Endodermal cell (in vitro differentiated cells): ENCODE results near the gene PHKB. TPM values are rescaled to one million over a fixed set of nuclear protein-coding genes. Genes with fewer than 3 reads are reported as not detected.

Experiments used
- DNase-seq: peaks from one replicate; pipeline ENCODE4 v3.0.0-alpha.2; 2017
- H3K27ac ChIP-seq: 2 replicates; pipeline ENCODE4 v1.5.1; 2013; ENCODE audit warnings: mild to moderate bottlenecking, low read depth, low read length, moderate library complexity
- H3K27me3 ChIP-seq: 2 replicates; pipeline ENCODE4 v1.6.1; 2013; ENCODE audit warnings: mild to moderate bottlenecking, low read length, moderate library complexity; ENCODE audit not compliant: insufficient read depth, control insufficient read depth, poor library complexity, severe bottlenecking
- H3K36me3 ChIP-seq: 2 replicates; pipeline ENCODE4 v1.7.0; 2013; ENCODE audit warnings: mild to moderate bottlenecking, low read length, moderate library complexity; ENCODE audit not compliant: control insufficient read depth, insufficient read depth
- H3K4me1 ChIP-seq: one replicate; pipeline ENCODE4 v1.7.0; 2013; ENCODE audit warnings: low read length; ENCODE audit not compliant: control insufficient read depth, insufficient read depth
- H3K4me3 ChIP-seq: 2 replicates; pipeline ENCODE4 v1.5.1; 2013; ENCODE audit warnings: mild to moderate bottlenecking, low read length, moderate library complexity
- H3K9ac ChIP-seq: 2 replicates; pipeline ENCODE4 v1.6.1; 2013; ENCODE audit warnings: mild to moderate bottlenecking, low read length, moderate library complexity; ENCODE audit not compliant: poor library complexity, severe bottlenecking; ENCODE audit errors: extremely low read depth
- H3K9me3 ChIP-seq: 2 replicates; pipeline ENCODE4 v1.6.1; 2013; ENCODE audit warnings: mild to moderate bottlenecking, low read length, moderate library complexity; ENCODE audit not compliant: control insufficient read depth
- H3K27ac Mint-ChIP-seq: 2 replicates; pipeline ENCODE4 v1.8.0; 2020; ENCODE audit warnings: mixed read lengths
- H3K27me3 Mint-ChIP-seq: 2 replicates; pipeline ENCODE4 v1.8.0; 2021; ENCODE audit warnings: mild to moderate bottlenecking, mixed read lengths; ENCODE audit not compliant: insufficient read depth
- H3K36me3 Mint-ChIP-seq: 2 replicates; pipeline ENCODE4 v1.8.0; 2020; ENCODE audit warnings: low read depth, mixed read lengths
- H3K4me1 Mint-ChIP-seq: 2 replicates; pipeline ENCODE4 v1.8.0; 2020; ENCODE audit warnings: mixed read lengths
- H3K4me3 Mint-ChIP-seq: 2 replicates; pipeline ENCODE4 v1.8.0; 2020; ENCODE audit warnings: mild to moderate bottlenecking, moderate library complexity, mixed read lengths
- H3K9me3 Mint-ChIP-seq: 2 replicates; pipeline ENCODE4 v1.8.0; 2020; ENCODE audit warnings: mild to moderate bottlenecking, mixed read lengths
- WGBS, 2 experiments: methylation state at CpG; one replicate each; pipeline versions ENCODE4 v1.1.5 to v1.1.7; 2013; ENCODE audit warnings: missing lambda C conversion rate in 2 of 2, mixed read lengths in 1 of 2; ENCODE audit not compliant: insufficient coverage in 1 of 2, insufficient read length in 1 of 2; 5-methylcytosine and 5-hydroxymethylcytosine counted together
- total RNA-seq, 2 donors: library from RNA; stranded (reverse); fragmentation: NEBNext Ultra II Directional in 1 of 2; extraction: Animal tissue kit (Norgen Biotek cat#: 25700) in 1 of 2; gene quantifications; 2 replicates in 1 of 2; 3 replicates in 1 of 2; pipeline ENCODE4 v1.2.1, GENCODE V29; 2021
- TF ChIP-seq, protein P1 (sequence below): fragments of 200-600 bp; sonication (generic); conservative IDR thresholded peaks from 2 replicates; pipeline ENCODE4 v1.5.0; 2021; ENCODE audit warnings: antibody characterized with exemption, mild to moderate bottlenecking

PHKB gene
- total RNA-seq, 2 donors from 2014 or later = 51.0 to 71.8 TPM

DNA sequence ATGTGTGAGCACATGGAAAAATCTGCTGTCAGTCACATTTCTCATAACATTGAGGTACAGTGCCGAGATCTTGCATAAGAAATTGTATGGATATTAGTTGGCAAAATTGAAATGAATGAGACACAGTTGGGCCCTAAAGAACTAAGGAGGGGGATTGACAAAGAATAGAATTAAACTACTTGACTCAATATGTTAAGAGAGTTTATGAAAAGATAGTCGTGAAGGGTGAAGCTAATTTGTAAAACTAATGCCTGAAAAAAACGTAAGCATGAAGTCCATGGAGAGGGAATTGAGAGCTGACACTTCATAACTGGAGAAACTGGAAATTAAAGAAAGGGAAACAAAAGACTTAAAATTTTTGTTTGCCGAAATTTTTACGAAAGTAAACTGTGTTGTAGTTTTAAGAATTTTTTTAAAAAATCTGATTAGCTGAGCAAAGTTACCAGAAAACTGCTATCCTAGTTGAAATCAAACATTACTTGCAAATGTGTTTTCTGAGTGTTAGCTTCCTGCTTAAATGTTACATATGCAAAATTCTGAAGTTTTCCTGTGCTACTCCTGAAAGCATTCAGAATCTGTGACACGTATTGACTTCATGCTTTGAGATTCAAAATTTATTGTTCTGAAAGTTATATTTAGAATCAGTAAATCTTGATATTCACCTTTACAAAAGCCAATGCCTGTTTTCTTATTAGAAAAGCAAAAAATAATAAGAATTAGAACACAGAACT is 239.9 kb downstream of the PHKB start:
- H3K9me3 Mint-ChIP-seq = peaks cover 2% of the 10 kb centered on the region
- H3K27ac Mint-ChIP-seq = no peak overlapping the region

DNA sequence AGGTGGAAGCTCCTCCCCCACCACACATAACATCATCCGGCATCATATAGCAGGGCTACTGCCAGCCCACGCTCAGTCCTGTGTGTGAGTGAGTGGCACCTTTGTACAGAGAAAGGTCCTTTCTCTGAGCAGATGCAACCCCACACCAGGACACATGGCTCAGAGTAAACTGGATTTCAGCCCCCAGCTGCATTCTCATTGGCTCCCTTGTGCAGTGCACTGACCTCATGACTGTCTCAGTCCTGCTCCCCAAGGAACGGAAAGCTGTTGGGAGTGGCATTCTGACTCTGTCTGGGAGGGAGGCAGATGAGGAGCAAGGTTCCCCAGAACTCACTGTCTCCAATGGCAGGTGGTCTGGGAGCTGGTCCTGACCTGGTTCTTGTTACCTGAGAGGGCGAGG is 244.1 kb downstream of the PHKB start:
- Histone ChIP-seq H3K27me3 (no peaks in the 10 kb centered on the region), H3K36me3 (no peaks in the 10 kb centered on the region), H3K9me3 (no peaks in the 10 kb centered on the region), H3K4me1 (no peaks in the 10 kb centered on the region), H3K9ac (no peak overlapping the region), H3K4me3 (no peak overlapping the region), H3K27ac (no peak overlapping the region)
- Mint-ChIP-seq H3K4me1 (peaks cover 4% of the 10 kb centered on the region), H3K9me3 (peaks cover 2% of the 10 kb centered on the region), H3K27me3 (no peaks in the 10 kb centered on the region), H3K27ac (no peak overlapping the region), H3K4me3 (no peak overlapping the region), H3K36me3 (peaks cover 17% of the 10 kb centered on the region)
- no peak for DNase-seq
- TF ChIP-seq, protein P1, sequence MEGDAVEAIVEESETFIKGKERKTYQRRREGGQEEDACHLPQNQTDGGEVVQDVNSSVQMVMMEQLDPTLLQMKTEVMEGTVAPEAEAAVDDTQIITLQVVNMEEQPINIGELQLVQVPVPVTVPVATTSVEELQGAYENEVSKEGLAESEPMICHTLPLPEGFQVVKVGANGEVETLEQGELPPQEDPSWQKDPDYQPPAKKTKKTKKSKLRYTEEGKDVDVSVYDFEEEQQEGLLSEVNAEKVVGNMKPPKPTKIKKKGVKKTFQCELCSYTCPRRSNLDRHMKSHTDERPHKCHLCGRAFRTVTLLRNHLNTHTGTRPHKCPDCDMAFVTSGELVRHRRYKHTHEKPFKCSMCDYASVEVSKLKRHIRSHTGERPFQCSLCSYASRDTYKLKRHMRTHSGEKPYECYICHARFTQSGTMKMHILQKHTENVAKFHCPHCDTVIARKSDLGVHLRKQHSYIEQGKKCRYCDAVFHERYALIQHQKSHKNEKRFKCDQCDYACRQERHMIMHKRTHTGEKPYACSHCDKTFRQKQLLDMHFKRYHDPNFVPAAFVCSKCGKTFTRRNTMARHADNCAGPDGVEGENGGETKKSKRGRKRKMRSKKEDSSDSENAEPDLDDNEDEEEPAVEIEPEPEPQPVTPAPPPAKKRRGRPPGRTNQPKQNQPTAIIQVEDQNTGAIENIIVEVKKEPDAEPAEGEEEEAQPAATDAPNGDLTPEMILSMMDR = no peak
- 80 to 94% methylated on average over 2 to 4 of the region's 4 CpGs for WGBS, 2 experiments

More for the DNA sequence above, 239.9 kb downstream of the PHKB start:
- Mint-ChIP-seq H3K4me3 (no peak overlapping the region), H3K36me3 (peaks cover 45% of the 10 kb centered on the region), H3K4me1 (peaks cover 4% of the 10 kb centered on the region), H3K27me3 (no peaks in the 10 kb centered on the region)
- Histone ChIP-seq H3K36me3 (peaks cover 34% of the 10 kb centered on the region), H3K4me3 (no peak overlapping the region), H3K27me3 (no peaks in the 10 kb centered on the region), H3K4me1 (no peaks in the 10 kb centered on the region), H3K9me3 (no peaks in the 10 kb centered on the region), H3K27ac (no peak overlapping the region), H3K9ac (no peak overlapping the region)
- no peak for DNase-seq
- TF ChIP-seq, protein P1 = no peak
- 62 to 67% methylated on average over 5 to 6 of the region's 6 CpGs for WGBS, 2 experiments

DNA sequence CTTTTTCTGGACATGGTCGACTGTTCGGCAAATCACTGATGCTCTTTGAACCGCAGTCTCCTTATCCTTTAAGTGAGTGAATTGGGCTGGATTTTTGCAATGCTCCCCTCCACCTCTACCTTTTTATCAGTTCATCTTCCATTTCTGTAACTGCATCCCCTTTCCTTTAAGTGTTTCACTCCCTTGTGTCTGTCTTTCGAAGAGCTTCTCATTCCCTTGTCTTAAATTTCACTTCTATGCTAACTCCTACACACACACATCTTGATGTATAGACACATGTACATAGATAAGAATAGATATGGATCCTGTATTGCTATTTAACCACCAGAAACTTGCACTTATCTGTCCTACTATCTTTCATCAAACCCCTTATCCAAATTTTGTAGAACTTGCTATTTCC is 250.7 kb downstream of the PHKB start:
- no peaks in the 10 kb centered on the region for H3K27me3 Mint-ChIP-seq
- H3K36me3 ChIP-seq = no peaks in the 10 kb centered on the region
- 100% methylated on average over 1 to 4 of the region's 4 CpGs for WGBS, 2 experiments

More for the DNA sequence above, 250.7 kb downstream of the PHKB start:
- H3K27ac Mint-ChIP-seq = no peak overlapping the region
- H3K9me3 Mint-ChIP-seq = no peaks in the 10 kb centered on the region
- no peaks in the 10 kb centered on the region for H3K9me3 ChIP-seq
- H3K4me1 Mint-ChIP-seq = peaks cover 6% of the 10 kb centered on the region
- H3K4me3 ChIP-seq = no peak overlapping the region
- no peak overlapping the region for H3K9ac ChIP-seq
- no peaks in the 10 kb centered on the region for H3K36me3 Mint-ChIP-seq
- H3K27ac ChIP-seq = no peak overlapping the region
- H3K27me3 ChIP-seq = no peaks in the 10 kb centered on the region
- H3K4me1 ChIP-seq = no peaks in the 10 kb centered on the region
- DNase-seq = no peak
- H3K4me3 Mint-ChIP-seq = no peak overlapping the region
- TF ChIP-seq, protein P1 = no peak
